ENCODE results near the gene AP3D1.

DNA sequence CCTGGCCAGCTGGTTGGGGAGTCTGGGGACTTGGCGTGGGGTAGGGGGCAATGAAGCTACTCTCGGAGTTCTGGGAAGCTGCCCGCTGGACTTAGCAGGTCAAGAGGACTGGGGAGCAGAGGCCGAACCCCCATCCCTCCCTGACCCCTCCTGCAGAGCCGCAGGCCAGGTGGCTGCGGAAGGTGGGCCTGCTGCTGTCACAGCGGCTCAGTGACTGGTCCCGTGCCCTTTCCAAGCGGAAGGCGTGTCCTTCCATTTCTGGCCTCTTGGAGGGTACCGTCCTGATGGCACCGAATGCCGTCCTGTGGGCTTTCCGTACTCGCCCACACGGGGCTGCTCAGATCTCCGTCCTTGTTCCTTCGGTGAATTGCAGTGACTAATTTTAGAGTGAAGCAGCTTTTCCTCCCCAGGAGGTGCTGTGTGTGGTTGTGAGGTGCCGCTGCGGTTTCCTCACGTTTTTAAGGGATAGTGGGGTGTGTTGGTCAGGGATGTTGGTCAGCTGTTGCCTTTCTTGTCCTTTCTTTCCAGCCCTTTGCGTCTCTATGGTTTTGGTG is 33.1 kb upstream of the AP3D1 start:
- TF ChIP-seq CTCF (IDR thresholded peaks at IDR 0.05; ENCODE audit: extremely low read depth in 1 of 2, insufficient read depth in 1 of 2, low read depth in 1 of 2, low read length in 2 of 2) (no peak), POLR2A (IDR thresholded peaks at IDR 0.05; ENCODE audit: low read depth, low read length) (no peak), EZH2 (IDR thresholded peaks at IDR 0.05; ENCODE audit: borderline replicate concordance, low read depth, low read length, severe bottlenecking) (no peak), MYC (IDR thresholded peaks at IDR 0.05; ENCODE audit: low read depth, low read length) (no peak), POLR2AphosphoS5 (IDR thresholded peaks at IDR 0.05; ENCODE audit: insufficient read depth, low read depth, low read length) (no peak)

All from endothelial cell of umbilical vein (primary cell).